ENCODE measurements around the gene IQSEC1. TPM values are rescaled to one million over a fixed set of nuclear protein-coding genes. Genes with fewer than 3 reads are reported as not detected.

IQSEC1 gene
- total and polyA plus RNA-seq, 10 of the 15 experiments (the other 5 are each of a cell fraction or from before 2014, with no cell fraction given) = 0.92 to 55.2 (median 8.5) TPM

DNA sequence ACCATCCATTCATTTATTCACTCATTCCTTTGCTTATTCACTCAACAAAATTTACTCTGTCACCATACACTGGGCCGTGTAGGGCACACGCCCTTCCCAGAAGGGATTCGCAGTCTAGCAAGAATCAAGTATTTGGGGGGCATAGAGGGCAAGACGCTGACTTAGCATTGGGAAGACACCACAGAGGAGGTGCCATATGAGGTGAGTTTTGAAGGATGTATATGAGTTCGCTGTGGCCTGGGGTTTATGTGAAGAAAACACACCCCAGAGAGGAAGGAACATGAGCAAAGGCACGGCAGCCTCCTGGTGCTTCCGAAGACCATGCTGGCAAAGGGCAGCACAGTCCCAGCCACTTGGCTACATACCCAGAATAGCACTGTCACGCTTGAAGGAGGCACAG, 23.1 kb upstream of the IQSEC1 start:
- no TSS peak for BruUV-seq (replicated peaks)
- H3K9ac ChIP-seq (ENCODE audit: control insufficient read depth, insufficient read depth, low read length) = no peak overlapping the region
- ChIA-PET POLR2A (no interaction called here), SMC1A (ENCODE audit: uncharacterized antibody, unreplicated experiment) (no interaction called here), CTCF (interaction anchor here (1.3 kb wide), 1 partner anchor 364 kb away, joined by 3 read pairs; no protein-coding TSS in a partner anchor), RAD21 (ENCODE audit: unreplicated experiment) (no interaction called here)
- no peak for FAIRE-seq
- intact Hi-C loops (cut with micrococcal nuclease; ENCODE audit: unreplicated experiment) (loop anchor here (10.0 kb wide), 1 partner anchor 238 kb away; no protein-coding TSS in a partner anchor), in situ Hi-C loops (cut with MboI) (no loop called here)
- H2AFZ ChIP-seq (ENCODE audit: control insufficient read depth, low read depth, low read length) = no peak overlapping the region
- DNase-seq (ENCODE audit: low read depth, low spot score) = no peak
- no peaks in the 10 kb centered on the region for H4K20me1 ChIP-seq (ENCODE audit: control insufficient read depth, insufficient read depth)
- H3K79me2 ChIP-seq (ENCODE audit: control insufficient read depth, insufficient read depth, low read length) = no peaks in the 10 kb centered on the region
- no peak overlapping the region for H3K27ac ChIP-seq (ENCODE audit: control insufficient read depth, insufficient read depth)
- no peak overlapping the region for H3K4me2 ChIP-seq (ENCODE audit: control insufficient read depth, insufficient read depth)
- peaks cover 10% of the 10 kb centered on the region for H3K4me1 ChIP-seq (ENCODE audit: control insufficient read depth, insufficient read depth, low read length)
- H3K36me3 ChIP-seq (ENCODE audit: control insufficient read depth in 2 of 2, insufficient read depth in 2 of 2, low read length in 1 of 2) = no peaks in the 10 kb centered on the region
- no peak overlapping the region for H3K4me3 ChIP-seq
- no peak for ATAC-seq
- H3K27me3 ChIP-seq (replicated peaks in 1 of 2; ENCODE audit: control insufficient read depth in 2 of 2, insufficient read depth in 2 of 2, low read length in 1 of 2) = no peaks in the 10 kb centered on the region
- WGBS (ENCODE audit: insufficient coverage, insufficient replicate concordance, low lambda C conversion rate, missing lambda C conversion rate) = 40% methylated on average over 8 of the region's 8 CpGs
- no peak for TF ChIP-seq DPF2 (IDR thresholded peaks at IDR 0.05)
- no peak for TF ChIP-seq MTA2 (IDR thresholded peaks at IDR 0.05; ENCODE audit: low read depth)
- TF ChIP-seq IRF4 (IDR thresholded peaks at IDR 0.05; ENCODE audit: low read depth, low read length) = no peak
- TF ChIP-seq GABPA (IDR thresholded peaks at IDR 0.05; ENCODE audit: low read depth) = no peak
- no peak for TF ChIP-seq RBBP5 (conservative IDR thresholded peaks at IDR 0.05)
- no peak for TF ChIP-seq SMARCA5 (IDR thresholded peaks at IDR 0.05)
- no peaks in the 10 kb centered on the region for H3K9me3 ChIP-seq (replicated peaks; ENCODE audit: control insufficient read depth, insufficient read depth, low read length)

DNA sequence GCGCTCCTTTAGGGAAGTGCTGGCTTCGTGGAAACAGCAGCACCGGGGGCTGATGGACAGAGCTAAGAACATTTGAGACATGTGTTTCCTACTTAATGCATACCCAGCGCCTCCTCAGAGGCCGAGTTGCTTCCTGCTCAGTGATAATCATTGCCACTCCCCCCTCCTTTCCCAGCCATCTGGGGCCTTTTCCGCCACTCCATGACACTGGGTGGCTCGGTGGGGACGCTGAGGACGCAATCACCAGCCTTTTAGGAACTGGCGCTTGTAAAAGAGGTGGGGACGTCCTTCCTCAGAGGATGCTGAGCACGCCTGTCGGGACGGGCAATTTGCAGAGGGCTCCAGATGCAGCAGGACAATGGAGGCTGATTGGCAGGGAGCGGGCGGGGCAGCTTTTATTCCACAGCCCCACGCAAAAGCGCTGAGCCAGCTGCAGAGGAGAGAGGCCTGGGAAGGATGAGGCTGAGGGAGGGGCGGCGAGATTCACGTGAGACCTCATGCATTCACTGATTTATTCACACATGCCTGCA, 22.2 kb upstream of the IQSEC1 start:
- H3K27me3 ChIP-seq (replicated peaks in 1 of 2; ENCODE audit: control insufficient read depth in 2 of 2, insufficient read depth in 2 of 2, low read length in 1 of 2) = no peaks in the 10 kb centered on the region
- H3K27ac ChIP-seq (ENCODE audit: control insufficient read depth, insufficient read depth) = no peak overlapping the region
- H3K36me3 ChIP-seq (ENCODE audit: control insufficient read depth in 2 of 2, insufficient read depth in 2 of 2, low read length in 1 of 2) = no peaks in the 10 kb centered on the region
- SMC1A ChIA-PET (ENCODE audit: uncharacterized antibody, unreplicated experiment) = no interaction called here
- no peak overlapping the region for H3K9ac ChIP-seq (ENCODE audit: control insufficient read depth, insufficient read depth, low read length)
- CTCF ChIA-PET = interaction anchor here (0.7 to 1.3 kb wide), 2 partner anchors 268 to 364 kb away, joined by 3 read pairs; no protein-coding TSS in a partner anchor
- no peak for ATAC-seq
- peaks cover 10% of the 10 kb centered on the region for H3K4me1 ChIP-seq (ENCODE audit: control insufficient read depth, insufficient read depth, low read length)
- H2AFZ ChIP-seq (ENCODE audit: control insufficient read depth, low read depth, low read length) = no peak overlapping the region
- no peaks in the 10 kb centered on the region for H3K9me3 ChIP-seq (replicated peaks; ENCODE audit: control insufficient read depth, insufficient read depth, low read length)
- no peaks in the 10 kb centered on the region for H4K20me1 ChIP-seq (ENCODE audit: control insufficient read depth, insufficient read depth)
- intact Hi-C loops (cut with micrococcal nuclease; ENCODE audit: unreplicated experiment) (loop anchor here (10.0 kb wide), 1 partner anchor 239 kb away; no protein-coding TSS in a partner anchor), in situ Hi-C loops (cut with MboI) (no loop called here)
- BruUV-seq (replicated peaks) = no TSS peak
- FAIRE-seq = no peak
- no peak overlapping the region for H3K4me3 ChIP-seq
- H3K79me2 ChIP-seq (ENCODE audit: control insufficient read depth, insufficient read depth, low read length) = no peaks in the 10 kb centered on the region
- POLR2A ChIA-PET = no interaction called here
- no peak for DNase-seq (ENCODE audit: low read depth, low spot score)
- RAD21 ChIA-PET (ENCODE audit: unreplicated experiment) = no interaction called here
- H3K4me2 ChIP-seq (ENCODE audit: control insufficient read depth, insufficient read depth) = no peak overlapping the region
- WGBS (ENCODE audit: insufficient coverage, insufficient replicate concordance, low lambda C conversion rate, missing lambda C conversion rate) = 24% methylated on average over 19 of the region's 21 CpGs
- TF ChIP-seq HCFC1 (IDR thresholded peaks at IDR 0.05; ENCODE audit: low read length) = no peak
- no peak for TF ChIP-seq SMAD5 (IDR thresholded peaks at IDR 0.05; ENCODE audit: low read depth)
- TF ChIP-seq, protein P1, sequence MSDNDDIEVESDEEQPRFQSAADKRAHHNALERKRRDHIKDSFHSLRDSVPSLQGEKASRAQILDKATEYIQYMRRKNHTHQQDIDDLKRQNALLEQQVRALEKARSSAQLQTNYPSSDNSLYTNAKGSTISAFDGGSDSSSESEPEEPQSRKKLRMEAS (IDR thresholded peaks at IDR 0.05; ENCODE audit: low read depth, low read length) = no peak
- no peak for TF ChIP-seq ZNF384 (IDR thresholded peaks at IDR 0.05; ENCODE audit: borderline replicate concordance, low read depth, low read length)
- TF ChIP-seq FOS (IDR thresholded peaks at IDR 0.05; ENCODE audit: borderline replicate concordance, extremely low read depth, insufficient read length) = no peak
- TF ChIP-seq MYB (IDR thresholded peaks at IDR 0.05; ENCODE audit: borderline replicate concordance, low read depth, low read length) = no peak
- no peak for TF ChIP-seq NRF1 (conservative IDR thresholded peaks at IDR 0.05; ENCODE audit: low read depth, low read length)
- TF ChIP-seq TARDBP (IDR thresholded peaks at IDR 0.05; ENCODE audit: borderline replicate concordance) = no peak
- TF ChIP-seq, protein P2, sequence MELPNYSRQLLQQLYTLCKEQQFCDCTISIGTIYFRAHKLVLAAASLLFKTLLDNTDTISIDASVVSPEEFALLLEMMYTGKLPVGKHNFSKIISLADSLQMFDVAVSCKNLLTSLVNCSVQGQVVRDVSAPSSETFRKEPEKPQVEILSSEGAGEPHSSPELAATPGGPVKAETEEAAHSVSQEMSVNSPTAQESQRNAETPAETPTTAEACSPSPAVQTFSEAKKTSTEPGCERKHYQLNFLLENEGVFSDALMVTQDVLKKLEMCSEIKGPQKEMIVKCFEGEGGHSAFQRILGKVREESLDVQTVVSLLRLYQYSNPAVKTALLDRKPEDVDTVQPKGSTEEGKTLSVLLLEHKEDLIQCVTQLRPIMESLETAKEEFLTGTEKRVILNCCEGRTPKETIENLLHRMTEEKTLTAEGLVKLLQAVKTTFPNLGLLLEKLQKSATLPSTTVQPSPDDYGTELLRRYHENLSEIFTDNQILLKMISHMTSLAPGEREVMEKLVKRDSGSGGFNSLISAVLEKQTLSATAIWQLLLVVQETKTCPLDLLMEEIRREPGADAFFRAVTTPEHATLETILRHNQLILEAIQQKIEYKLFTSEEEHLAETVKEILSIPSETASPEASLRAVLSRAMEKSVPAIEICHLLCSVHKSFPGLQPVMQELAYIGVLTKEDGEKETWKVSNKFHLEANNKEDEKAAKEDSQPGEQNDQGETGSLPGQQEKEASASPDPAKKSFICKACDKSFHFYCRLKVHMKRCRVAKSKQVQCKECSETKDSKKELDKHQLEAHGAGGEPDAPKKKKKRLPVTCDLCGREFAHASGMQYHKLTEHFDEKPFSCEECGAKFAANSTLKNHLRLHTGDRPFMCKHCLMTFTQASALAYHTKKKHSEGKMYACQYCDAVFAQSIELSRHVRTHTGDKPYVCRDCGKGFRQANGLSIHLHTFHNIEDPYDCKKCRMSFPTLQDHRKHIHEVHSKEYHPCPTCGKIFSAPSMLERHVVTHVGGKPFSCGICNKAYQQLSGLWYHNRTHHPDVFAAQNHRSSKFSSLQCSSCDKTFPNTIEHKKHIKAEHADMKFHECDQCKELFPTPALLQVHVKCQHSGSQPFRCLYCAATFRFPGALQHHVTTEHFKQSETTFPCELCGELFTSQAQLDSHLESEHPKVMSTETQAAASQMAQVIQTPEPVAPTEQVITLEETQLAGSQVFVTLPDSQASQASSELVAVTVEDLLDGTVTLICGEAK (IDR thresholded peaks at IDR 0.05; ENCODE audit: borderline replicate concordance) = no peak

Data from GM12878 (cell line).